ENCODE results near the gene HS3ST5. TPM values are rescaled to one million over a fixed set of nuclear protein-coding genes. Genes with fewer than 3 reads are reported as not detected.

HS3ST5 gene
- total RNA-seq, 1 experiment from 2014 or later = 0.09 TPM

DNA sequence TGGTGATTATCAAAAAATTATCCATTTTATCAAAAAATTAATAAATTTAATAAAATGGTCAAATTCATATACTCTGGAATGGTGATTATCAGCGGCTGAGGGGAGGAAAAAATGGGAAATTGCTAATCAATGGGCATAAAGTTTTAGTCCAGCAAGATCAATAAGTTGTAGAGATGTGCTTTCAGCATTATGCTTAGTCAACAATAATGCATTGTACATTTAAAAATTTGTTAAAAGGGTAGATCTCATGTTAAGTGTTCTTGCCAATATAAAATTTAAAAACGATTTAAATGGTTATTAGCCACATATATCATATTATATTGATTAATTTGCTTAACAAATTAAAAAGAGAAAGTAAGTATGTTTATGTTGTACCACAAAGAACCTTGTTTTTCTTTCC lies 56.6 kb downstream of the HS3ST5 start:
- TF ChIP-seq EZH2 (IDR thresholded peaks at IDR 0.05; ENCODE audit: low read depth) = no peak
- TF ChIP-seq, protein P1, sequence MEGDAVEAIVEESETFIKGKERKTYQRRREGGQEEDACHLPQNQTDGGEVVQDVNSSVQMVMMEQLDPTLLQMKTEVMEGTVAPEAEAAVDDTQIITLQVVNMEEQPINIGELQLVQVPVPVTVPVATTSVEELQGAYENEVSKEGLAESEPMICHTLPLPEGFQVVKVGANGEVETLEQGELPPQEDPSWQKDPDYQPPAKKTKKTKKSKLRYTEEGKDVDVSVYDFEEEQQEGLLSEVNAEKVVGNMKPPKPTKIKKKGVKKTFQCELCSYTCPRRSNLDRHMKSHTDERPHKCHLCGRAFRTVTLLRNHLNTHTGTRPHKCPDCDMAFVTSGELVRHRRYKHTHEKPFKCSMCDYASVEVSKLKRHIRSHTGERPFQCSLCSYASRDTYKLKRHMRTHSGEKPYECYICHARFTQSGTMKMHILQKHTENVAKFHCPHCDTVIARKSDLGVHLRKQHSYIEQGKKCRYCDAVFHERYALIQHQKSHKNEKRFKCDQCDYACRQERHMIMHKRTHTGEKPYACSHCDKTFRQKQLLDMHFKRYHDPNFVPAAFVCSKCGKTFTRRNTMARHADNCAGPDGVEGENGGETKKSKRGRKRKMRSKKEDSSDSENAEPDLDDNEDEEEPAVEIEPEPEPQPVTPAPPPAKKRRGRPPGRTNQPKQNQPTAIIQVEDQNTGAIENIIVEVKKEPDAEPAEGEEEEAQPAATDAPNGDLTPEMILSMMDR (conservative IDR thresholded peaks at IDR 0.05) = no peak
- H4K20me1 ChIP-seq (ENCODE audit: insufficient read depth) = no peaks in the 10 kb centered on the region
- no peak for DNase-seq
- no peaks in the 10 kb centered on the region for H3K36me3 ChIP-seq (ENCODE audit: low read depth)
- H3K79me2 ChIP-seq (ENCODE audit: low read depth) = no peaks in the 10 kb centered on the region
- no peaks in the 10 kb centered on the region; the same call in 1 of the 2 replicates for H3K9me2 ChIP-seq (ENCODE audit: insufficient read depth)
- no peaks in the 10 kb centered on the region for H3F3A ChIP-seq (ENCODE audit: insufficient read depth, low read depth)
- H3K4me1 ChIP-seq (replicated peaks; ENCODE audit: insufficient read depth) = no peaks in the 10 kb centered on the region
- no peak overlapping the region for H3K4me2 ChIP-seq
- H2AFZ ChIP-seq = no peak overlapping the region
- BruUV-seq (replicated peaks) = no TSS peak
- H3K27me3 ChIP-seq (ENCODE audit: insufficient read depth, low read depth) = no peaks in the 10 kb centered on the region
- no peak overlapping the region for H3K4me3 ChIP-seq
- POLR2A ChIA-PET (ENCODE audit: unreplicated experiment) = no interaction called here
- no peak overlapping the region for H3K27ac ChIP-seq
- intact Hi-C loops (cut with micrococcal nuclease; ENCODE audit: unreplicated experiment) = no loop called here
- no peaks in the 10 kb centered on the region for H3K9me3 ChIP-seq (ENCODE audit: insufficient read depth, low read depth)
- CTCF ChIA-PET = no interaction called here

DNA sequence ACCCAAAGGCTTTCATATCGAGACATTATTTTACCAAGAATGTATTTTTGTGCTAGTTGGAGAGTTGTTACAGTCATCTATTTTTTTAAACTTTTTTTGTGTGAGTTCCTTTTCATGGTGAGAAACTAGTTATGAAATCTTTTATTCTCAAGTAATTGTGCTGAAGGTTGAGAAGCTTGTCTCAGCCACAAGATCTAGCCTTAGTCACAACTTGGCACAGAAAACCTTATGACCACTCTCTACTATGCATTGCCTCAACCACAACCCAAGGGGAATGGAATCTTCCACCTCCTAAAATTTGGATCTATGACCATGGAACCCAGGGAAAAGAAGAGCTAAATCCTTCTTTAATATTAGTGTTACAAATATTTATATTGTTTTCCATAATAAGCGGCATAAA lies 58.5 kb downstream of the HS3ST5 start:
- no peak for DNase-seq
- Histone ChIP-seq H2AFZ (no peak overlapping the region), H3K79me2 (ENCODE audit: low read depth) (no peaks in the 10 kb centered on the region), H3K27me3 (ENCODE audit: insufficient read depth, low read depth) (no peaks in the 10 kb centered on the region), H4K20me1 (ENCODE audit: insufficient read depth) (no peaks in the 10 kb centered on the region), H3K27ac (no peak overlapping the region), H3F3A (ENCODE audit: insufficient read depth, low read depth) (no peaks in the 10 kb centered on the region), H3K4me3 (no peak overlapping the region), H3K4me1 (replicated peaks; ENCODE audit: insufficient read depth) (no peaks in the 10 kb centered on the region), H3K9me3 (ENCODE audit: insufficient read depth, low read depth) (no peaks in the 10 kb centered on the region), H3K4me2 (no peak overlapping the region), H3K36me3 (ENCODE audit: low read depth) (no peaks in the 10 kb centered on the region), H3K9me2 (ENCODE audit: insufficient read depth) (no peaks in the 10 kb centered on the region; the same call in 1 of the 2 replicates)
- ChIA-PET POLR2A (ENCODE audit: unreplicated experiment) (no interaction called here), CTCF (no interaction called here)
- TF ChIP-seq EZH2 (IDR thresholded peaks at IDR 0.05; ENCODE audit: low read depth) = no peak
- TF ChIP-seq, protein P1 (conservative IDR thresholded peaks at IDR 0.05) = no peak
- intact Hi-C loops (cut with micrococcal nuclease; ENCODE audit: unreplicated experiment) = no loop called here
- BruUV-seq (replicated peaks) = no TSS peak

DNA sequence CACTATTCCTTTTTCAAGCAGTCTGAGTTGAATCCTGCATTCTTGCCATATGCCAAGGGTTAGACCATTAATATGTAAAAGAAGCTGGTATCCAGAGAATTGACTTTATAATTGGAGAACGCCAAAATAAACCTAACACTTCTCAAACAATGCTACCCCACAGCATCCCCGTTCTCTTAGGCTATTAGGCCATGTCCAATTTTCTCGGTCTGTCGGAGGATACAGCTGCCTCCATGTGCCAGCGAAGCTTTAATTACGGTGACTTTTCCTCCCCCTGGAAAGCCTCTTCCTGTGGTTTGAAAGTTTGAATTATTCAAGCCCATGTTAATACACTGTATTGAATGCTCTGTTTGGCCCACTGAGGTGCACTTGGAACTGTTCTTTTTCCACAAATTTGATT lies 60.5 kb downstream of the HS3ST5 start:
- TF ChIP-seq, protein P1 (conservative IDR thresholded peaks at IDR 0.05) = no peak
- ChIA-PET POLR2A (ENCODE audit: unreplicated experiment) (no interaction called here), CTCF (no interaction called here)
- Histone ChIP-seq H3K27ac (no peak overlapping the region), H3K4me1 (replicated peaks; ENCODE audit: insufficient read depth) (no peaks in the 10 kb centered on the region), H3K9me3 (ENCODE audit: insufficient read depth, low read depth) (no peaks in the 10 kb centered on the region), H3K79me2 (ENCODE audit: low read depth) (no peaks in the 10 kb centered on the region), H3K36me3 (ENCODE audit: low read depth) (no peaks in the 10 kb centered on the region), H3K4me3 (no peak overlapping the region), H3K4me2 (no peak overlapping the region), H3F3A (ENCODE audit: insufficient read depth, low read depth) (no peaks in the 10 kb centered on the region), H4K20me1 (ENCODE audit: insufficient read depth) (no peaks in the 10 kb centered on the region), H2AFZ (no peak overlapping the region), H3K9me2 (ENCODE audit: insufficient read depth) (no peaks in the 10 kb centered on the region), H3K27me3 (ENCODE audit: insufficient read depth, low read depth) (no peaks in the 10 kb centered on the region)
- no peak for DNase-seq
- intact Hi-C loops (cut with micrococcal nuclease; ENCODE audit: unreplicated experiment) = no loop called here
- no TSS peak for BruUV-seq (replicated peaks)

All from PC-9 (cell line).